PC-3 (cell line): Measurements from ENCODE around the gene DLX2. TPM values are rescaled to one million over a fixed set of nuclear protein-coding genes. Genes with fewer than 3 reads are reported as not detected.

Experiments
- ATAC-seq: fragments of 200-7000 bp; cut with Tn5 transposase; 2 replicates; pipeline ENCODE4 v1.9.1; 2020; ENCODE audit warnings: mild to moderate bottlenecking, moderate library complexity
- BruUV-seq: library from RNA; stranded (reverse); fragments of 400-500 nt; replicated peaks from 2 replicates; lab custom pipeline; 2021; lab: Mats Ljungman, UMichigan
- CTCF ChIA-PET: fragments of 300-600 bp; sonication (Branson Sonifier 250); formaldehyde crosslinking; loops from one replicate; lab custom pipeline; 2022; ENCODE audit warnings: antibody characterized with exemption; lab: Charles Lee
- POLR2A ChIA-PET: fragments of 300-600 bp; sonication (Branson Sonifier 250); formaldehyde crosslinking; loops from one replicate; lab custom pipeline; 2022; ENCODE audit warnings: antibody characterized with exemption; ENCODE audit not compliant: unreplicated experiment; lab: Charles Lee
- DNase-seq: peaks from one replicate; pipeline ENCODE4 v3.0.0-alpha.2; 2015
- H2AFZ ChIP-seq: fragments of 300-600 bp; sonication (generic); 2 replicates; pipeline ENCODE4 v1.6.0; 2016; ENCODE audit warnings: antibody characterized with exemption, low read length
- H3F3A ChIP-seq: fragments of 300-600 bp; sonication (generic); one replicate; pipeline ENCODE4 v1.6.0; 2017; ENCODE audit warnings: antibody characterized with exemption, low read length, control low read depth, mild to moderate bottlenecking; ENCODE audit not compliant: unreplicated experiment
- H3K27ac ChIP-seq: fragments of 300-600 bp; sonication (generic); 2 replicates; pipeline ENCODE4 v1.5.1; 2016; ENCODE audit warnings: mild to moderate bottlenecking, low read length
- H3K27me3 ChIP-seq: fragments of 300-600 bp; sonication (generic); 2 replicates; pipeline ENCODE4 v1.6.1; 2016; ENCODE audit warnings: low read length, mixed read lengths
- H3K36me3 ChIP-seq: fragments of 300-600 bp; sonication (generic); 2 replicates; pipeline ENCODE4 v1.6.1; 2016; ENCODE audit warnings: low read depth, mixed run types, low read length, mixed read lengths
- H3K4me1 ChIP-seq: fragments of 300-600 bp; sonication (generic); 2 replicates; pipeline ENCODE4 v1.5.1; 2016; ENCODE audit warnings: low read length; ENCODE audit not compliant: insufficient read depth
- H3K4me2 ChIP-seq: fragments of 300-600 bp; sonication (generic); 2 replicates; pipeline ENCODE4 v1.6.0; 2016; ENCODE audit warnings: low read length
- H3K4me3 ChIP-seq: fragments of 300-600 bp; sonication (generic); 2 replicates; pipeline ENCODE4 v1.5.1; 2016; ENCODE audit warnings: mild to moderate bottlenecking, low read length, mixed read lengths
- H3K79me2 ChIP-seq: fragments of 300-600 bp; sonication (generic); 2 replicates; pipeline ENCODE4 v1.6.1; 2017; ENCODE audit warnings: low read length, mixed read lengths
- H3K9ac ChIP-seq: fragments of 300-600 bp; sonication (generic); 2 replicates; pipeline ENCODE4 v1.6.0; 2016; ENCODE audit warnings: mild to moderate bottlenecking, low read length
- H3K9me2 ChIP-seq: fragments of 300-600 bp; sonication (generic); replicated peaks from 2 replicates; pipeline ENCODE4 v1.6.1; 2016; ENCODE audit warnings: mixed run types, low read length, mixed read lengths
- H3K9me3 ChIP-seq: fragments of 300-600 bp; sonication (generic); 2 replicates; pipeline ENCODE4 v1.6.1; 2016; ENCODE audit warnings: low read length, mixed read lengths
- H4K20me1 ChIP-seq: fragments of 300-600 bp; sonication (generic); 2 replicates; pipeline ENCODE4 v1.6.1; 2016; ENCODE audit warnings: low read length, mixed read lengths
- CTCF ChIP-seq: fragments of 300-600 bp; sonication (generic); conservative IDR thresholded peaks from 2 replicates; pipeline ENCODE4 v1.5.1; 2017; ENCODE audit warnings: antibody characterized with exemption, low read depth, mild to moderate bottlenecking, low read length
- EZH2 ChIP-seq: fragments of 300-600 bp; sonication (generic); IDR thresholded peaks from one replicate; pipeline ENCODE4 v1.6.1; 2017; ENCODE audit warnings: antibody characterized with exemption, mild to moderate bottlenecking, low read length; ENCODE audit not compliant: unreplicated experiment
- EZH2phosphoT487 ChIP-seq: fragments of 300-600 bp; sonication (generic); IDR thresholded peaks from 2 replicates; pipeline ENCODE4 v1.6.1; 2018; ENCODE audit warnings: mild to moderate bottlenecking, antibody characterized with exemption, low read length, borderline replicate concordance
- intact Hi-C: fragments of 100-400 bp; cut with micrococcal nuclease; formaldehyde crosslinking; loops from 2 replicates; pipeline ENCODE4 v1.9.0; 2023
- total RNA-seq: library from RNA; depleted of rRNA; stranded (reverse); fragments of >200 nt; gene quantifications from 2 replicates; pipeline ENCODE4 v1.2.3, GENCODE V29; 2014

The DLX2 gene
- total RNA-seq, 1 experiment from 2014 or later = 1.4 TPM

GRCh38 chr2:172056293-172056692 lies 46.4 kb downstream of the DLX2 start:
- H2AFZ ChIP-seq = no peak overlapping the region
- no peak for ATAC-seq
- H3K4me2 ChIP-seq = no peak overlapping the region
- H3K9ac ChIP-seq = no peak overlapping the region
- H3K4me3 ChIP-seq = no peak overlapping the region
- no peaks in the 10 kb centered on the region for H3K4me1 ChIP-seq
- no peaks in the 10 kb centered on the region for H4K20me1 ChIP-seq
- CTCF ChIA-PET = no interaction called here
- H3K27ac ChIP-seq = no peak overlapping the region
- no TSS peak for BruUV-seq
- DNase-seq = no peak
- POLR2A ChIA-PET = no interaction called here
- H3K27me3 ChIP-seq = no peaks in the 10 kb centered on the region
- H3K79me2 ChIP-seq = no peaks in the 10 kb centered on the region
- no peaks in the 10 kb centered on the region for H3K36me3 ChIP-seq
- no peaks in the 10 kb centered on the region for H3F3A ChIP-seq
- no peak for TF ChIP-seq EZH2
- no peak for TF ChIP-seq EZH2phosphoT487
- TF ChIP-seq CTCF = no peak
- intact Hi-C loops = no loop called here
- no peaks in the 10 kb centered on the region for H3K9me3 ChIP-seq
- no peaks in the 10 kb centered on the region for H3K9me2 ChIP-seq

GRCh38 chr2:172053486-172053885 lies 49.2 kb downstream of the DLX2 start:
- no peaks in the 10 kb centered on the region for H3F3A ChIP-seq
- no peaks in the 10 kb centered on the region for H4K20me1 ChIP-seq
- H3K27ac ChIP-seq = no peak overlapping the region
- no peaks in the 10 kb centered on the region for H3K27me3 ChIP-seq
- H3K9me3 ChIP-seq = no peaks in the 10 kb centered on the region
- H3K9ac ChIP-seq = no peak overlapping the region
- POLR2A ChIA-PET = no interaction called here
- intact Hi-C loops = no loop called here
- TF ChIP-seq EZH2phosphoT487 (no peak), CTCF (no peak), EZH2 (no peak)
- no peak overlapping the region for H2AFZ ChIP-seq
- ATAC-seq = no peak
- H3K36me3 ChIP-seq = no peaks in the 10 kb centered on the region
- CTCF ChIA-PET = no interaction called here
- BruUV-seq = no TSS peak
- H3K4me3 ChIP-seq = no peak overlapping the region
- no peaks in the 10 kb centered on the region for H3K79me2 ChIP-seq
- no peaks in the 10 kb centered on the region for H3K9me2 ChIP-seq
- H3K4me1 ChIP-seq = no peaks in the 10 kb centered on the region
- no peak for DNase-seq
- H3K4me2 ChIP-seq = no peak overlapping the region

- ATAC-seq (no peak), DNase-seq (no peak)
- CTCF ChIA-PET = no interaction called here
- Histone ChIP-seq H3K4me1 (no peaks in the 10 kb centered on the region), H3K9ac (no peak overlapping the region), H3K9me2 (no peaks in the 10 kb centered on the region), H3K27ac (no peak overlapping the region), H3F3A (no peaks in the 10 kb centered on the region), H3K4me3 (no peak overlapping the region), H3K27me3 (no peaks in the 10 kb centered on the region), H2AFZ (no peak overlapping the region), H3K4me2 (no peak overlapping the region), H4K20me1 (no peaks in the 10 kb centered on the region), H3K9me3 (no peaks in the 10 kb centered on the region), H3K79me2 (no peaks in the 10 kb centered on the region), H3K36me3 (no peaks in the 10 kb centered on the region)
- TF ChIP-seq EZH2 = no peak
- no peak for TF ChIP-seq EZH2phosphoT487
- no peak for TF ChIP-seq CTCF
- BruUV-seq = no TSS peak
- POLR2A ChIA-PET = no interaction called here
- intact Hi-C loops = no loop called here
These were observed 50.4 kb downstream of the DLX2 start for GRCh38 chr2:172052000-172052983.
